Measurements from ENCODE around the gene GLIS2.

GRCh38 chr16:4377573-4378154 lies 61.8 kb downstream of the GLIS2 start:
- TF ChIP-seq GATA2 (IDR thresholded peaks at IDR 0.05; ENCODE audit: low read depth, low read length) (no peak), GATA3 (IDR thresholded peaks at IDR 0.05; ENCODE audit: low read depth, low read length) (no peak)

Data from SH-SY5Y (cell line).